Body of pancreas (tissue), 4 donors: ENCODE results near the gene THY1.

Source experiments
- CTCF ChIP-seq, 7 experiments: fragments of 450-650 bp in 4 of 7; fragments of 200-600 bp in 3 of 7; sonication (generic) in 3 of 7; IDR thresholded peaks; one replicate each; pipeline ENCODE4 v1.5.1; 2016 to 2019; ENCODE audit warnings: antibody characterized with exemption in 7 of 7
- POLR2A ChIP-seq, 3 donors: fragments of 450-650 bp; IDR thresholded peaks; one replicate each; pipeline ENCODE4 v1.6.1; 2016; ENCODE audit warnings: antibody characterized with exemption in 3 of 3, mild to moderate bottlenecking in 2 of 3

- TF ChIP-seq POLR2A (IDR thresholded peaks at IDR 0.05) (no peak), CTCF (IDR thresholded peaks at IDR 0.05) (no peak)
These were observed 55.3 kb downstream of the THY1 start for GRCh38 chr11:119367661-119368120.
